ENCODE data around the gene TAF4. TPM values are rescaled to one million over a fixed set of nuclear protein-coding genes. Genes with fewer than 3 reads are reported as not detected.

The TAF4 gene
- total RNA-seq, 2 donors from 2014 or later: 25.5 to 39.9 TPM

GRCh38 chr20:61991476-61991875, 74.2 kb downstream of the TAF4 start:
- H3K9me3 Mint-ChIP-seq: peaks cover 25% of the 10 kb centered on the region
- Histone ChIP-seq H3K27me3 (ENCODE audit: control insufficient read depth, insufficient read depth, low read length, poor library complexity, severe bottlenecking) (no peaks in the 10 kb centered on the region), H3K9me3 (ENCODE audit: control insufficient read depth, low read length) (peaks cover 18% of the 10 kb centered on the region), H3K4me1 (ENCODE audit: control insufficient read depth, insufficient read depth, low read length) (no peaks in the 10 kb centered on the region), H3K27ac (ENCODE audit: low read depth, low read length) (no peak overlapping the region), H3K4me3 (ENCODE audit: low read length) (no peak overlapping the region), H3K36me3 (ENCODE audit: control insufficient read depth, insufficient read depth, low read length) (peaks cover 81% of the 10 kb centered on the region), H3K9ac (ENCODE audit: extremely low read depth, low read length, poor library complexity, severe bottlenecking) (no peak overlapping the region)
- TF ChIP-seq, protein P1, sequence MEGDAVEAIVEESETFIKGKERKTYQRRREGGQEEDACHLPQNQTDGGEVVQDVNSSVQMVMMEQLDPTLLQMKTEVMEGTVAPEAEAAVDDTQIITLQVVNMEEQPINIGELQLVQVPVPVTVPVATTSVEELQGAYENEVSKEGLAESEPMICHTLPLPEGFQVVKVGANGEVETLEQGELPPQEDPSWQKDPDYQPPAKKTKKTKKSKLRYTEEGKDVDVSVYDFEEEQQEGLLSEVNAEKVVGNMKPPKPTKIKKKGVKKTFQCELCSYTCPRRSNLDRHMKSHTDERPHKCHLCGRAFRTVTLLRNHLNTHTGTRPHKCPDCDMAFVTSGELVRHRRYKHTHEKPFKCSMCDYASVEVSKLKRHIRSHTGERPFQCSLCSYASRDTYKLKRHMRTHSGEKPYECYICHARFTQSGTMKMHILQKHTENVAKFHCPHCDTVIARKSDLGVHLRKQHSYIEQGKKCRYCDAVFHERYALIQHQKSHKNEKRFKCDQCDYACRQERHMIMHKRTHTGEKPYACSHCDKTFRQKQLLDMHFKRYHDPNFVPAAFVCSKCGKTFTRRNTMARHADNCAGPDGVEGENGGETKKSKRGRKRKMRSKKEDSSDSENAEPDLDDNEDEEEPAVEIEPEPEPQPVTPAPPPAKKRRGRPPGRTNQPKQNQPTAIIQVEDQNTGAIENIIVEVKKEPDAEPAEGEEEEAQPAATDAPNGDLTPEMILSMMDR (conservative IDR thresholded peaks at IDR 0.05): no peak
- no peak overlapping the region for H3K27ac Mint-ChIP-seq
- no peaks in the 10 kb centered on the region for H3K27me3 Mint-ChIP-seq (ENCODE audit: insufficient read depth)
- H3K4me1 Mint-ChIP-seq: no peaks in the 10 kb centered on the region
- peaks cover 84% of the 10 kb centered on the region for H3K36me3 Mint-ChIP-seq (ENCODE audit: low read depth)
- 92 to 97% methylated on average over 4 to 6 of the region's 6 CpGs for WGBS, 2 experiments (ENCODE audit: insufficient coverage in 1 of 2, insufficient read length in 1 of 2)
- no peak for DNase-seq
- no peak overlapping the region for H3K4me3 Mint-ChIP-seq

- peaks cover 18% of the 10 kb centered on the region for H3K9me3 ChIP-seq (ENCODE audit: control insufficient read depth, low read length)
- TF ChIP-seq, protein P1 (conservative IDR thresholded peaks at IDR 0.05): no peak
- H3K36me3 ChIP-seq (ENCODE audit: control insufficient read depth, insufficient read depth, low read length): peaks cover 78% of the 10 kb centered on the region
- Mint-ChIP-seq H3K4me1 (no peaks in the 10 kb centered on the region), H3K4me3 (no peak overlapping the region), H3K27me3 (ENCODE audit: insufficient read depth) (no peaks in the 10 kb centered on the region), H3K27ac (no peak overlapping the region), H3K9me3 (peaks cover 27% of the 10 kb centered on the region), H3K36me3 (ENCODE audit: low read depth) (peaks cover 84% of the 10 kb centered on the region)
- no peaks in the 10 kb centered on the region for H3K27me3 ChIP-seq (ENCODE audit: control insufficient read depth, insufficient read depth, low read length, poor library complexity, severe bottlenecking)
- no peak overlapping the region for H3K27ac ChIP-seq (ENCODE audit: low read depth, low read length)
- WGBS, 2 experiments (ENCODE audit: insufficient coverage in 1 of 2, insufficient read length in 1 of 2): 95 to 96% methylated on average over 10 to 11 of the region's 11 CpGs
- H3K4me3 ChIP-seq (ENCODE audit: low read length): no peak overlapping the region
- H3K9ac ChIP-seq (ENCODE audit: extremely low read depth, low read length, poor library complexity, severe bottlenecking): no peak overlapping the region
- H3K4me1 ChIP-seq (ENCODE audit: control insufficient read depth, insufficient read depth, low read length): no peaks in the 10 kb centered on the region
- no peak for DNase-seq
Observed at GRCh38 chr20:61990484-61990883, 75.2 kb downstream of the TAF4 start.

DNA sequence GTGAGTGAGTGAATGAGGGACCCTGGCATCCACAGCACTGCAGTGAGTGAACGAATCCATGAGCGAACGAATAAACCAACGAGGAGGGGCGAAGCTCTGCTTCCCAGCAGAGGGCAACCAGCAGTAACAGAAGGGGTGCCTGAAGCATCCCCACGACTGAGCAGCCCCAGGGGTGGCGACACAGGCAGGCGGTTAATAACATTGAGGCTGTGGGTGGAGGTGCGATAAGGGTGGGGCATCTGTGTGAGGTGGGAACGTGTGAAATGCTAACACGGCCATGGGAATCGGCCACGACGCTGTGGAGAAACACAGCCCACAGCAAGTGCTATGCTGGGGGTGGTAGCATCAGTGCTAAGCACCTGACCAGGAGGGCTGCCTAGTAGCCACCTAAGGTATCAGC, 75.9 kb downstream of the TAF4 start:
- H3K36me3 Mint-ChIP-seq (ENCODE audit: low read depth): peaks cover 82% of the 10 kb centered on the region
- Histone ChIP-seq H3K36me3 (ENCODE audit: control insufficient read depth, insufficient read depth, low read length) (peaks cover 74% of the 10 kb centered on the region), H3K27me3 (ENCODE audit: control insufficient read depth, insufficient read depth, low read length, poor library complexity, severe bottlenecking) (no peaks in the 10 kb centered on the region), H3K4me1 (ENCODE audit: control insufficient read depth, insufficient read depth, low read length) (no peaks in the 10 kb centered on the region), H3K9me3 (ENCODE audit: control insufficient read depth, low read length) (peaks cover 18% of the 10 kb centered on the region), H3K9ac (ENCODE audit: extremely low read depth, low read length, poor library complexity, severe bottlenecking) (no peak overlapping the region), H3K4me3 (ENCODE audit: low read length) (no peak overlapping the region), H3K27ac (ENCODE audit: low read depth, low read length) (no peak overlapping the region)
- TF ChIP-seq, protein P1 (conservative IDR thresholded peaks at IDR 0.05): no peak
- WGBS, 2 experiments (ENCODE audit: insufficient coverage in 1 of 2, insufficient read length in 1 of 2): 94 to 96% methylated on average over 13 to 14 of the region's 14 CpGs
- no peaks in the 10 kb centered on the region for H3K4me1 Mint-ChIP-seq
- no peak overlapping the region for H3K4me3 Mint-ChIP-seq
- no peak overlapping the region for H3K27ac Mint-ChIP-seq
- H3K27me3 Mint-ChIP-seq (ENCODE audit: insufficient read depth): no peaks in the 10 kb centered on the region
- peaks cover 27% of the 10 kb centered on the region for H3K9me3 Mint-ChIP-seq
- no peak for DNase-seq

Measured in endodermal cell (in vitro differentiated cells).